ENCODE data around the gene MEOX1. TPM values are rescaled to one million over a fixed set of nuclear protein-coding genes. Genes with fewer than 3 reads are reported as not detected.

Gene MEOX1
- total and polyA plus RNA-seq, 2 of the 13 experiments (the other 11 are each of a cell fraction or from before 2014, with no cell fraction given) = not detected

GRCh38 chr17:43694081-43694870 lies 32.6 kb upstream of the MEOX1 start (continued):
- no peak for TF ChIP-seq ZBTB40 (IDR thresholded peaks at IDR 0.05)
- TF ChIP-seq ZBTB40 (CRISPR knock-in tag; IDR thresholded peaks at IDR 0.05) = no peak
- no peak for TF ChIP-seq HNRNPLL (IDR thresholded peaks at IDR 0.05; ENCODE audit: low read depth, low read length, poor library complexity, severe bottlenecking)
- TF ChIP-seq ZNF598 (CRISPR knock-in tag; IDR thresholded peaks at IDR 0.05; ENCODE audit: borderline replicate concordance) = no peak
- TF ChIP-seq ZNF280D (CRISPR knock-in tag; IDR thresholded peaks at IDR 0.05) = no peak
- TF ChIP-seq XRCC5 (optimal IDR thresholded peaks at IDR 0.05; ENCODE audit: low read length) = peak; percentile 87
- TF ChIP-seq ZNF530 (CRISPR knock-in tag; IDR thresholded peaks at IDR 0.05; ENCODE audit: low read depth) = no peak
- peak; percentile 66; the same call in 1 of the 2 replicates for TF ChIP-seq REPIN1 (CRISPR knock-in tag; IDR thresholded peaks at IDR 0.05; ENCODE audit: borderline replicate concordance, low read depth)
- TF ChIP-seq LCORL (IDR thresholded peaks at IDR 0.05) = no peak
- no peak for TF ChIP-seq LCORL (CRISPR knock-in tag; IDR thresholded peaks at IDR 0.05)
- no peak for TF ChIP-seq RFX3 (CRISPR knock-in tag; IDR thresholded peaks at IDR 0.05)
- TF ChIP-seq ZNF501 (CRISPR knock-in tag; IDR thresholded peaks at IDR 0.05) = 0 out of 2 replicates have a peak, but pooled peaks have one; percentile 13
- peak; percentile 56; the same call in 1 of the 2 replicates for TF ChIP-seq THRA (CRISPR knock-in tag; IDR thresholded peaks at IDR 0.05; ENCODE audit: borderline replicate concordance)
